ENCODE measurements around the gene PAPPA. TPM values are rescaled to one million over a fixed set of nuclear protein-coding genes. Genes with fewer than 3 reads are reported as not detected.

Gene PAPPA
- polyA plus RNA-seq, 5 donors = 0.42 to 2.0 (median 1.2) TPM

DNA sequence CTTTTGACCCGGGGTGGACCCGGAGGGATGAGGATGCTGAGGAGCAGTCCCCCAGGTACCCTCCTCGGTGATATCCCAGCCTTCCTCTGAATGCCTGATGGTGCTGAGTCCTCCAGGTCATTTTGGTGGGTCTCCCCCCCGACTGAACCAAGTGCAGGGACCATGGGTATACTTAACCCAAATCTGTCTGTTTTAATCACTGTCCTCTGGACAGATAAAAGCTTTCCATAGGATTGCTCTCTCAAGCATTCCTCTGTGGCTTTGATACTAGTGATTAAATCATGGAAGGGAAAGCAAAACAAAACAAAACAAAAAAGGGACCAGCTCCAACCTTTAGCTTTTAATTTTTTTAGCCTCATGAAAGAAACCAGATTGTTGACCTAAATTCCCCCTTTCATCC, 26.0 kb downstream of the PAPPA start:
- DNase-seq = no peak

DNA sequence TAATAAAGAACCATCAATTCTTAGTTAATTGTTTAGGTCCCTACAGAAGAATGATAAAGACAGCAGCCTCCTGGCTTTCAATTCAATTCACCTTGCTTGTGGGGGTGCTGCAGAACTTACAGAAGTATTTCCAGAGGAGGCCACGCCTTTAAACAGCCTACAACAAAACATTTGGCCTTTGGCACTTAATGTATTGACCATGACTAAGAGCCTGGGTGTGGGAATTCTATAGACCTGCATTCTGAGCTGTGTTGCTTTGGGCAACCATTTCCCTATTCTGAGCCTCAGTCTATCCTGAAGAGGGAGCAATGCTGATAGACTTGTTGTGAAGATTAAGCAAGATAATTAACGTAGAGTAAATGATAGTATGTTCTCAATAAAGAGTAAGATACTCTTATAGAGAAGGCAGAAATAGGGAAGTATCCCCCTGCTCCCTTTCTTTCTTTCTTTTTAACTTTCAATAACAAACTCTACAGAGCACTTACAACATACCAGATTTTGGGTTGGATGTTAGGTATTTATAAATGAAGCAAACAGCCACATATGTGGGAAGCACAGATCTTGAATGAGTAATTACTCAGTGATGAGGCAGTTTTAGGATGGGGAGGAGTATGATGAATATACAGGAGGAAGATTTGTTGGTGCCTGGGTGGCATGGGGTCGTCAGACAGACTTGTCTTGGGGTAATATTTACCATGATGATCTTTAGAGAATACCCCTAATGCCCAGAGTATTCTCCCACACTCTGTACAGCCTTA, 28.4 kb downstream of the PAPPA start:
- no peak for DNase-seq

DNA sequence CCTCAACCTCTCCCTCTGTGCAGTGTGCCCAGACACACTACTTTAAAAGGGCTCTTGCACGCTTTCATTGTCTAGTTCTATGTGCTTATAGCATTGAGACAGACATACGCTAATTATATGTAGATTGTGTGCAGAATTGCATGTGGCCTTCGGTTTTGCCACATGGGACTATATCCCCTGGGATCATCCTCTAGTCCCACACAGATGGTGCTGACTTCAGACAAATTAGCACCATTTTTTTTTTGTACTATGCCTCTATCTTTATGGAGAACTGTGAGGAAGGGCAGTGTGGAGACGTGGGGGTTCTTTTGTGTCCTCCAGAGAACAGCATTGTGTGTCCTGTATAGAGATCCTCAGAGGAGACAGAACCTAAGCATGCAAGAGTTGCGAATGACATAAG, 29.3 kb downstream of the PAPPA start:
- no peak for DNase-seq

DNA sequence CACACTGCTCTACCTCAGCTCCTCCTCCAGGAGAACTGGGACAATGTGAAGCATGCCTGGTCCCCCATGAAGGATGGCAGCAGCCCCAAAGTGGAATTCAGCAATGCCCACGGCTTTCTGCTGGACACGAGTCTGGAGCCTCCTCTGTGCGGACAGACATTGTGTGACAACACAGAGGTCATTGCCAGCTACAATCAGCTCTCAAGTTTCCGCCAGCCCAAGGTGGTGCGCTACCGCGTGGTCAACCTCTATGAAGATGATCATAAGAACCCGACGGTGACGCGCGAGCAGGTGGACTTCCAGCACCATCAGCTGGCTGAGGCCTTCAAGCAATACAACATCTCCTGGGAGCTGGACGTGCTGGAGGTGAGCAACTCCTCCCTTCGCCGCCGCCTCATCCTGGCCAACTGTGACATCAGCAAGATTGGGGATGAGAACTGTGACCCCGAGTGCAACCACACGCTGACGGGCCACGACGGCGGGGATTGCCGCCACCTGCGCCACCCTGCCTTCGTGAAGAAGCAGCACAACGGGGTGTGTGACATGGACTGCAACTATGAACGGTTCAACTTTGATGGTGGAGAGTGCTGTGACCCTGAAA, 34.1 kb downstream of the PAPPA start:
- no peak for DNase-seq

DNA sequence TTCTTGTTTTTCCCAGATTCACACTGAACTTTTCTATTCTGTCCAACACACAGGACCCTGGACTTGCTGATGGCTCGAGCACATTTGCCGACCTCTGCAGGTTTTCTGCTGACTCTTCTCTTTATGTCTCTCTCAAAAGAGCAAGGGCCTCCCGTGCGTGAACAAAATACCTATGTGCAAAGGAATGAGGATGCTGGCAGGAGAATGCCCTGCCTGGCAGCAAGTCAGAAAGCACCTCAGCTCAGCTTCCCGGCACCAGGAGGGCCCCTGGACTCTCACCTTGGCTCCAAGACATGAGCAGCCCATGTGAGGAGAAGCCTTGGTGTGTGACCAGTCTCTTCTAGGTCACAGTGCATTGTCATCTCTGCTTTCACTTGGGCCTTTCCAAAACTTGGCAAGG, 36.1 kb downstream of the PAPPA start:
- DNase-seq = no peak

DNA sequence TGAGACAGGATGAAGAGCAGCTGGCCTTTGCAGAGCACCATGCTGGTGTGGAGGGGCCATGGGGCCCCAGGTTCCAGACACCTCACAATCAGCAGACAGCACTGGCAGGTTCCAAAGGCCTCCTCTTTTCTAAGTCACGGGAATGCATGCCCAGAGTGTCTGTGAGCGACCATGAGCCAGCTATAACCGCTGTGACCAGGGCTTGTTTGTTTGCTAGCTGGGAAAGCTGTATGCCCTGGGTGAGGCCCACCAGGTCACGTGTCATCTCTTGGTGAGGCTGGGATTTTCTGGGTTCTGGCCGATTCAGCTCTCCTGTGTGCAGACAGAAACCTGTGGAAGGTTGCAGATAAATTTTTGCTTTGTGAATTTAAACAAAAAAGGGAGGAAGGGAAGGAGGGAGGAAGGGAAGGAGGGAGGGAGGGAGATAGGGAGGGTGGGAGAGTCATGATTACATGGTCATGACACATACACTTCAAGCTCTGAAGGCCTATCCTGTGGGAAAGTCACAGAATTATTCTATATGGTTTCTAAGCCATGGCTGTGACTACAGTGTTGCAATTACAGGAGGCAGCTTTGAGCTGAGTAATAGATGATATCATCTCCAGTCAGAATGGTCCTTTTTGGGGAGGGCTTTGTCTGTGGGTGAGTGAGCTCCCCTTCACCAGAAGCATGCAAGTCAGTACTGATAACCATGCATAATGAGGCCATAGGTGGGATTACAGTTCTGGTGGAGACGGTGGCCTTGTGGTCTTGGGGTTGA, 37.2 kb downstream of the PAPPA start:
- no peak for DNase-seq

DNA sequence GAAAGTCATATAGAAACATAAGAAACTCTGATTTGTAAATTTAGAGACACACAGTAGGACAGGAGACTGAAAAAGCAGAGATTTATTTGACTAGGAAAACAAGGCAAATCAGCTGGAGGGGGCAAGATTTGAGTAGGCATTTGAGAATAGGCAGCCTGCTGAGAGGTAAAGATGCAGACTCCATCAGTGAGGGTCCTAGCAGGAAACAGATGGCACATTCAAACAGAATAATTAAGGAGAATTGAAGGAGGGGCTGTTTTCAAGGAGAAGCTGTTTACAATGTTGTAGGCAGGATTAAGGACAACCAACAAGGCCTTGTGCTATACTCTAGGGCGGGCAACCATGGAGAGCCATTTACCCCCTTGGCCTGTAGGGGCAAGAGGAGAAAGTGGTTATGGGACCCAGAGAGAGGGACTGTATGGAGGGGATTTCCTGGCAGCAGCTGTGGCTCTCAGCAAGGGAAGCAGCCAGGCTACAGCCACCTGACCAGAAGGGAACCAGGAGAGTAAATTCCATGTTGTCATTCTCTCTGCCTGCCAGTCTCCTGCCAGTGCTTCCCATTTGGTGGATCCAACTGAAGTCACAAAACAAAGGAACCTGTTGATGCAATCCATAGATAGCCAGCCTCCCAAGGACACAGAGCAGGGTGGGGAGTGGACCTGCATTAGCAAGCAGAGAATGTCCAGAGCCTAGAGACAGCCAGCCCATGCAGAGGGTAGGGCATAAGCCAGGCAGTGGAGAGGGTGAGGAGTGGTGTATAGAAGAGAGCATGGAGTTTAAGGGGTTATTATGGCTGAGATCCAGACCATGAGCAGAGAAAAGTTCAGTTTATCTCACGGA, 38.2 kb downstream of the PAPPA start:
- DNase-seq = no peak

DNA sequence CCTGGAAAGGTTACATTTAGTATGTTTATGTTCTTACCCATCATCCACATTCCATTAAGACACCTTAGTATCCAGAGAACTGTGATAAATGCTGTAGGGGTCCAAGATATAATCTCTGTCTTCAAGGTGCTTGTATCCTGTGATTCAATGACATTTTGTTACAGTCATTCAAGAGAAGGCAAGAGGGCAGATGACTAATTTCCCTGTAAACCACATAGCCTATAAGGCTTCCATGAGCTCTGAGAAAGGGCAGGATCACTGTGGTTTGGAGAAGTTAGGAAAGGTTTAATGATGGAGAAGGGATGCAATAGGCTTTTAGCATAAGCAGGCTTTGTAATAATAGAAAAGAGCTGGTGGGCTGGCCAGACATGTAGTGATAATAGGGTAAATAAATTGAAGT, 40.0 kb downstream of the PAPPA start:
- DNase-seq = no peak

DNA sequence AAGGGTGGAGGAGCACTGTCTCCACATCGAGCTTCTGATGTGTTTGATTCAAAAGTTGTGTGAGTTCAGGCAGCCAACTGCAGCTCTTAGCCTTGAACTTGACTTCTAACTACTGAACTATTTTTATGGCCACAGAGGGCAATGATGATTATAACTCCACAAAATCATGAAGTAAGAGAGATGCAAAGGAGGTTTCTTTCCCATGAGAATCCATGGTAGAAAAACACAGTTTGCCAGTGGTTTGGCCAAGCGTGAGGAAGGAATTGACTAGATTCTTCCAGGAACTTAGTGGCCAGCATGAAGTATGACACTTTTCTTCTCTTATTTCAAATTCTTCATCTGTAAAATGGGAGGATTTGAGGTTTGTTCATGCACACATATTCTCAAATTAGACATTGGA, 43.2 kb downstream of the PAPPA start:
- no peak for DNase-seq

DNA sequence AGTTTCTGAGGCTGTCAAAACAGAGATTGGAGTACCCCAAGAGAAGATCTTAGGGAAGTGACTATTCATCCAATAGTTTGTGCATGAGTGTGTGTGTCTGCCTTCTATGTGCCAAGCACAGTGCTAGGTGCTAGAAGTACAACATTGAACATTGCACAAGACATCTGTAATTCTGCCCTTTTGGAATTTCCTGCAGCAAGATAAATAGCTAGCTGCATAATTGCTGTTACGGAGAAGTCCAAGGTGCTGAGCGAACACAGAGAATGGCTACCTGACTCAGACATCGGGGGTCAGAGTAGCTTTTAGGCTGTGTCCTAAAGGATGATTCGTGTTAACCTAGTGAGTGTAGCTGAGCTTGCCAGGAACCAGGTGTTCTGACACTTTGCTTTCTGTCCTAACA, 44.8 kb downstream of the PAPPA start:
- DNase-seq = no peak

DNA sequence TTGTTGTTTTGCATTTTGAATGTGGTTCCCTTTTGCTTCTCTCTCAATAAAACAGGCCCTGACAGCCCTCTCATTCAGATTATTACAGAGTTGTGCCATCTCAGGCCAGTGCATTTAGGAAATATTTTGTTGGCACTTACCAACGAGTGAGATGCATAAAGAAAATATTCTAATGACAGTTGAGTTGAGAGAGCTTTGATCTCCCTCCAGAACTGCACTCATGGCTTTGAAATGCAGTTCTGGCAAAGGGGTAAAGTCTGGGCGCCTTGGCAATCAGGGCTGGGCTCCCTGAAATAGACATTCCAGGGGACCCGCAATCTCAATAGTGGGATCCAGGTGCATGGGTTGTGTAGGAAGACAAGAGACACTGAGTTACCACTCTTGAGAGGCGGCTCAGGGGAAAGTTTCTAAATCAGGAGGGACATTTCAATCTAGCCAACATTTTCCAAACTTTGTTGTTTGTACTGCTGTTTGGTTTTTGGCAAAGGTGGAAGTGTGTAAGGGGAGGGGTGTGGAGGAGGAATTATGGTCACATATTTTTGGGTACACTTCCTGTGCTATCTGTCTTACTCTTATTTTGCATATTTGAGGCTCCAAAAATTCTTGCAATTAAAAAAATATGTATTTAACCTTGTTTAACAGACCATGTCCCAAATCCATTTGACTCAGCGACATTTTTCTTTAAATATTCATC, 48.8 kb downstream of the PAPPA start:
- no peak for DNase-seq

DNA sequence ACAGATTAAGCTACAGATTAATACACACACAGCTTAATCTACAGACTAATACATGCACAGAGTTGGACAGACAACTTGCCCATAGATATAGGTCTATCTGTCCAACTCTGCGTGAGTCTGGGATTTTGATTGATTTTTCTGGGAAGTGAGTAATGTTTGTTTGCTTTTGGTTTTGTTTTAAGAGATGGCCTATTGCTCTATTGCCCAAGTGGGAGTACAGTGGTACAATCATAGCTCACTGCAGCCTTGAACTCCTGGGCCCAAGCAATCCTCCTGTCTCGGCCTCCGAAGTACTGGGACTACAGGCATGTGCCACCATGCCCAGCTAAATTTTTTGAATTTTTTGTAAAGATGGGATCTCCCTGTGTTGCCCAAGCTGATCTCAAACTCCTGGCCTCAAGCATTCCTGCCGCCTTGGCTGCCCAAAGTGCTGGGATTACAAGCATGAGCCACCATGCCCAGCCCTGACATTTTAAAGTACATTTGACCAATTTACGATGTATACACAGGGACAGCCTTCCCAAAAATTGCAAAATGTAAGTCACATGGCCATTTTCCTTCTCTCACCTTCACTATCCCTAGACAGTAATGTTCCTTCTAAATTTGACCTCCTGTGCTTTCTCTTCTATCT, 50.8 kb downstream of the PAPPA start:
- DNase-seq = no peak

DNA sequence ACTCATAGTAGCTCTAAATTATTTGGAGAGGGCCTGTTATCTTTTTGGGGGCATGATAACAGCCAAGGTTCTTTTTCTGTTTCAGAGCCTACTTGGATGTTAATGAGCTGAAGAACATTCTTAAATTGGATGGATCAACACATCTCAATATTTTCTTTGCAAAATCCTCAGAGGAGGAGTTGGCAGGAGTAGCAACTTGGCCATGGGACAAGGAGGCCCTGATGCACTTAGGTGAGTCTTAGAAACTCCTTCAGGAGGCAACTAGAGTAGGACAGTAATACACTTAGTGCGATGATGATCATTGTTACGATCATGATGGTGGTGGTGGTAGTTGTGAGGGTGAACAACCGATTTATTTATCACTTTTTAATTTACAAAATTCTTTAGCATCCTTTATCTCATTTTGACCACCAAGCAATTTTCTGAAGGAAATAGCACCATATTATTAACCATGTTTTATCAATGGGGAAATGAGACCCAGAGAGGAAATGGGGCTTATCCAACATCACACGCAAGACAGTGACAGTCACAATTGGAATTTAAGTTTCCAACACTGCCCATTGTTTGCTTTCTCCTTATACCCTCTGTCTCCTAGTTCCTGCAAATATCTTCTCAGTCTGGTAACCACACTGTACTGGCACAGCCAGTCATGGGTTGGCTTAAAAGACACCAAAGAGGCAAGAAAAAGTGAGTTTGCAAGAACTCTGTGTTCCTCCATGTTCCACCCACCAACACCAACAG, 54.0 kb downstream of the PAPPA start:
- DNase-seq = no peak

DNA sequence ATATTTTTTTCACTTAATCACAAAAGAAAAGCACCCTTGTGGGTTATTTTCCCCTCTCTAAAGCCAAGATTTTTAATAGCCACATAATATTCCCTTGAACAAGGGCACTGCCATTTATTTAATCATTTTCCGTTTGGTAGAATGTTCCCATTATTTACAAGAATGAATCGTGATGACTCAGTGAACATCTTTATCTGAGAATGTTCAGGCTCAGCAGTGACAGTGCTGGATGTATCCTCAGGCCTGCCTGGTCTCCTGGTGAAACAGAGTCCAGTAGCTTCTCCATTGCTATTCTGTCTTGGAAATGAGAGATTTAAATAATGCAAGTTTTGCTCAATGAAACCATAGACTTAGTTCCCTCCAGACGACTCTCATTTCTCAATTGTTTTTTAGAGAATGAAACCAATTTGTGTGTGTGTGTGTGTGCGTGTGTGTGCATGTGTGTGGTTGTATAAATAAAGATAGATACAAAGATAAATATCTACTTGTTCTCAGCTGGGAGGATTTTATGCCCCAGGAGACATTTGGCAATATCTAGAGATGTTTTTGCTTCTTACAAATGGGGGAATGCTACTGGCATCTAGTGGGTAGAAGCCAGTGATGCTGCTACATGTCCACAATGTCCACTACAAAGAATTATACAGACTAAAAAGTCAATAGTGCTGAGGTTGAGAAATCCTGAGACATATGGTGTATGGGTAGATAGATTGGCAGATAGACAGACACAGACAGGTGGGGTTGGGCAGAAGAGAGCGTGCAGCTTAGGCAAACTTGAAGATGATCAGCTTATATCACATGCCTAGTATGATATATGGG, 55.0 kb downstream of the PAPPA start:
- no peak for DNase-seq

DNA sequence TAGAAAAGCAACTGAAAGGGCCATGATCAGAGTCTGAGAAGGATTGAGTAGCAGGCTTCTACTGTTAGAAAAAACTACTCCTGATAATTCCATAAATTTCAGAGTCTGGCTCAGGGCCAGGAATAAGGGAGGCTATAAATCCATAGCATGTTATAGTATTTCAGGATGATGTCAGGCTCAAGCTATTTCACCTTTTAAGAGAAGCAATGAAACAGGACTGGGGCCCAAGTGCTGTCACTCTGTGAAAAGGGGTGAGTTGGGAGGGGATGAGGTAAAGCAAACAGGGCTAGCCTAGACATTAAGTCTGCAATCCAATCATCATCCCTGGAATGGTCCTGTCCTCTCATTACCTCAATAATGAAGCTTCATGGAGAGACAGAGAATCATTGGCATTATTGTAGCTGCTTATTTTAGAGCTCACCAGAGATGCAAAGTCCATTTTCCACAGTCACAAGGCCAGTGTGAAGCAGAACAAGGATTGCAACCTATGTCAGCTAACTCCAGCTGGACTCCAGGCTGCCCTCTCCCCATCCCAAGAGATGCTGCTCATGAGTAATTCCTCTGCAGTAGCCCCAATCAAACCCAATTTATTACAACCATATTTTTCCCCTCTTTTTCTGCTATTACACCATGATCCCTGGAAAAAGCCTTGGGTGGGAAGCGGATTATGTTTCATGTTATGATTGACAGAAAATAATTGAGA, 56.0 kb downstream of the PAPPA start:
- no peak for DNase-seq

DNA sequence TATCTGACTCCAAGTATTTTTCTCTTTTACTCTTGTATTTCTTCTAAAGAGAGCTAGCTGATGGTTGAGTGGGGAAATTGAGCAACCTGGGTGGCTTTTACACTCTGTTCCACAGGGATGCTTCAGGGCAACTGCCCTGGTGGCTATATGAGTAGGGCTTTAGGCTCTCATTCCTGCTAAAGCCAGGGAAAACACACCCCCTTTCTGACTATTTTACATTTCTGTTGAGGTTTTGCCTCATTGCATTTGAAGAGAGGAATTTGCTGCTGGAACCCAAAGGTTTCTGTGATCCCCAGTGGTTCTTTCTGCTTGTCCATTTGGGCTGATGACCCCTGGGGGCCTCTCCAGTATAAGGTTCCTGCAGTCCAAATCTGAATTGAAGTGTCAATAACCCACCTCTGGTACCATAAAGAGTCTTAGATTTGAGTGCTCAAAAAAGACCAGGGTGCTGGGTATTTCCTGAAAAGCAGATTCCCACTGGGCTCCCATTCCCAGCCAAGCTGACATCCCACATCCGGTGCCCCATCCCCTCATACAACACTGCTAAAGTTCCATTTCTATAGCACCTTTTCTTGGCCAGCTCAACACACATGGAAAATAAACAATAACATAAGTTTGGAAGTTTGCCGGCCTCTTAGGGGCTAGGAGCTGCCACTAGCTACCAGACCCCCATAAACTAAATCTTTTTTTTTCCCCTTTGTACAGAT, 59.5 kb downstream of the PAPPA start:
- DNase-seq = peak; percentile 41 to 53

DNA sequence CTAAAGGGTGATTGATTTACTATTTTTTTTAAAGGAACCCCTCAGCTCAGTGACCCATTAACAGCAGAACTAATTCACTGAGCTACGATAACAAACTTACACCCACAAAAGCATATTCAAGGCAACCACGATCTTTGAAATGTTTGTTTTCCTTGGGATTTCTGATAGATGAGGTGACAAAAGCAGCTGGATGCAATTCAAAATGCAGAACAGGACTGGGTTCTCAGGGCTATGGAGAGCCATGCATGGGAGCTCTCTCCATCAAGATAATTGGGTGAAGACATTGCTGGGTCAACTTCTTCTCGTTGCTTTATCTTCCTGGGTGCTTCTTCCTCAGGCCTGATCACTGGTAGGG, 60.1 kb downstream of the PAPPA start:
- DNase-seq = peak; percentile 24 to 25

DNA sequence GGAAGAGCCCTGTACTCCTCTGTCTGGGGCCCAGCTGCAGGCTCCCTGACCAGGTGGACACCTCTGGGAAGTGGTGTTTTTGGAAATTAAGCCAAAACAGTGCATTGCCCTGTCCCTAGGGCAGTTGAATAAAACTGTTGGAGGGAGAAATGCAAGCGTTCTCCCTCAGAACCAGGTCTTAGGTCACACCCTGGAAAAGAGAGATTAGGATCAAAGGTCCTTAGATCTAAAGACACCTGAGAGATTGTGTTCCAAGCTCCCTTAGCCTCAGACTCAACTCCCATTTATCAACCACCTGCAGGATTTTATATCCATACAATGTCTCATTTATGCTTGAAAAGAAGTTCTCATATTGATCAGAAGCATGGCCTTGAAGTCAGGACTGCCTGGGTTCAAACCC, 64.8 kb downstream of the PAPPA start:
- DNase-seq = no peak
